IMR-90 (cell line): ENCODE measurements around the gene CFAP20.

ENCODE experiments used
- BHLHE40 ChIP-seq: fragments of 150-350 bp; IDR thresholded peaks from 2 replicates; pipeline ENCODE4 v1.6.1; 2016; ENCODE audit warnings: mild to moderate bottlenecking, low read depth, low read length
- CTCF ChIP-seq: conservative IDR thresholded peaks from 2 replicates; pipeline ENCODE4 v1.5.1; 2012; ENCODE audit warnings: mild to moderate bottlenecking, low read depth, low read length, improper control_type of control experiment
- ELK1 ChIP-seq: fragments of 150-350 bp; IDR thresholded peaks from 2 replicates; pipeline ENCODE4 v1.6.1; 2016; ENCODE audit warnings: low read depth, mild to moderate bottlenecking, low read length, moderate library complexity, borderline replicate concordance
- FOS ChIP-seq: fragments of 150-350 bp; IDR thresholded peaks from 2 replicates; pipeline ENCODE4 v1.6.1; 2016; ENCODE audit warnings: low read depth, low read length
- MAZ ChIP-seq: IDR thresholded peaks from 2 replicates; pipeline ENCODE4 v1.6.1; 2012; ENCODE audit warnings: low read depth, mild to moderate bottlenecking, low read length, improper control_type of control experiment, moderate library complexity, borderline replicate concordance
- NFE2L2 ChIP-seq: fragments of 150-350 bp; IDR thresholded peaks from 2 replicates; pipeline ENCODE4 v1.6.1; 2016; ENCODE audit warnings: low read depth, mild to moderate bottlenecking, low read length
- POLR2A ChIP-seq: IDR thresholded peaks from 2 replicates; pipeline ENCODE4 v1.6.1; 2012; ENCODE audit warnings: mild to moderate bottlenecking, low read depth, low read length
- RCOR1 ChIP-seq: IDR thresholded peaks from 2 replicates; pipeline ENCODE4 v1.6.1; 2012; ENCODE audit warnings: mild to moderate bottlenecking, low read length, improper control_type of control experiment; ENCODE audit not compliant: insufficient replicate concordance
- RFX5 ChIP-seq: IDR thresholded peaks from 2 replicates; pipeline ENCODE4 v1.8.0; 2012; ENCODE audit warnings: low read depth, mild to moderate bottlenecking, low read length, moderate library complexity
- SMC3 ChIP-seq: fragments of 150-350 bp; IDR thresholded peaks from 2 replicates; pipeline ENCODE4 v1.6.1; 2016; ENCODE audit warnings: low read depth, mild to moderate bottlenecking, antibody characterized with exemption, low read length, moderate library complexity
- USF2 ChIP-seq: fragments of 150-350 bp; IDR thresholded peaks from 2 replicates; pipeline ENCODE4 v1.6.1; 2017; ENCODE audit warnings: mild to moderate bottlenecking, antibody characterized with exemption, low read length, low read depth

- no peak for TF ChIP-seq CTCF
- TF ChIP-seq USF2: no peak
- no peak for TF ChIP-seq POLR2A
- no peak for TF ChIP-seq RCOR1
- TF ChIP-seq NFE2L2: no peak
- TF ChIP-seq RFX5: no peak
- TF ChIP-seq MAZ: no peak
- TF ChIP-seq SMC3: no peak
- no peak for TF ChIP-seq FOS
- TF ChIP-seq BHLHE40: no peak
- no peak for TF ChIP-seq ELK1
Measured at GRCh38 chr16:58177353-58177710, 48.2 kb upstream of the CFAP20 start.
